Mesenchymal stem cell (in vitro differentiated cells and primary cell): ENCODE measurements around the gene DMD.

Experiments
- DNase-seq: peaks from one replicate; pipeline ENCODE4 v3.0.0-alpha.2; 2013
- H2AFZ ChIP-seq: one replicate; pipeline ENCODE4 v1.6.1; 2013; ENCODE audit warnings: low read depth, mild to moderate bottlenecking, control low read depth, inconsistent platforms, low read length, moderate library complexity
- H2AK5ac ChIP-seq: 2 replicates; pipeline ENCODE4 v1.6.1; 2013; ENCODE audit warnings: low read length, moderate library complexity, mild to moderate bottlenecking, inconsistent platforms; ENCODE audit not compliant: severe bottlenecking
- H2BK120ac ChIP-seq: one replicate; pipeline ENCODE4 v1.6.1; 2013; ENCODE audit warnings: low read depth, mild to moderate bottlenecking, inconsistent platforms, low read length, moderate library complexity
- H2BK12ac ChIP-seq, 2 experiments: one replicate each; pipeline ENCODE4 v1.6.1; 2013; ENCODE audit warnings: inconsistent platforms in 2 of 2, low read length in 2 of 2, mild to moderate bottlenecking in 2 of 2, moderate library complexity in 2 of 2, control low read depth in 1 of 2
- H2BK15ac ChIP-seq: one replicate; pipeline ENCODE4 v1.6.1; 2013; ENCODE audit warnings: mild to moderate bottlenecking, low read depth, inconsistent platforms; ENCODE audit not compliant: poor library complexity, severe bottlenecking
- H2BK5ac ChIP-seq: 2 replicates; pipeline ENCODE4 v1.6.1; 2013; ENCODE audit warnings: low read depth, mild to moderate bottlenecking, low read length, control low read depth, inconsistent platforms; ENCODE audit not compliant: poor library complexity, severe bottlenecking
- H3K14ac ChIP-seq, 2 experiments: one replicate each; pipeline ENCODE4 v1.6.1; 2013; ENCODE audit warnings: inconsistent platforms in 2 of 2, low read length in 2 of 2, control low read depth in 1 of 2, mild to moderate bottlenecking in 1 of 2, moderate library complexity in 1 of 2
- H3K18ac ChIP-seq, 2 experiments: one replicate each; pipeline ENCODE4 v1.6.1; 2013; ENCODE audit warnings: inconsistent platforms in 2 of 2, low read length in 2 of 2, control low read depth in 1 of 2, low read depth in 1 of 2, mild to moderate bottlenecking in 1 of 2
- H3K23ac ChIP-seq, 2 experiments: one replicate each; pipeline ENCODE4 v1.6.1; 2013; ENCODE audit warnings: inconsistent platforms in 2 of 2, low read length in 2 of 2, mild to moderate bottlenecking in 2 of 2, moderate library complexity in 2 of 2, control low read depth in 1 of 2
- H3K27ac ChIP-seq: 2 replicates; pipeline ENCODE4 v1.5.1; 2013; ENCODE audit warnings: mild to moderate bottlenecking, moderate library complexity, low read length, control low read depth, inconsistent platforms; ENCODE audit not compliant: poor library complexity, severe bottlenecking
- H3K27me3 ChIP-seq, 2 experiments: 2 replicates each; pipeline versions ENCODE4 v1.6.1 to v1.7.0; 2013; ENCODE audit warnings: low read length in 2 of 2, mild to moderate bottlenecking in 2 of 2, moderate library complexity in 2 of 2, control low read depth in 1 of 2, inconsistent platforms in 1 of 2; ENCODE audit not compliant: control insufficient read depth in 1 of 2, insufficient read depth in 1 of 2
- H3K36me3 ChIP-seq, 2 experiments: 2 replicates each; pipeline versions ENCODE4 v1.6.1 to v1.7.0; 2013; ENCODE audit warnings: low read length in 2 of 2, control low read depth in 1 of 2, inconsistent platforms in 1 of 2, low read depth in 1 of 2, mild to moderate bottlenecking in 1 of 2; ENCODE audit not compliant: insufficient read depth in 2 of 2, control insufficient read depth in 1 of 2
- H3K4ac ChIP-seq, 2 experiments: one replicate each; pipeline ENCODE4 v1.6.1; 2013; ENCODE audit warnings: inconsistent platforms in 2 of 2, low read length in 2 of 2, mild to moderate bottlenecking in 2 of 2, moderate library complexity in 2 of 2, control low read depth in 1 of 2, low read depth in 1 of 2
- H3K4me1 ChIP-seq: 2 replicates; pipeline ENCODE4 v1.6.1; 2013; ENCODE audit warnings: low read depth, low read length, control low read depth; ENCODE audit not compliant: control insufficient read depth, insufficient read depth
- H3K4me2 ChIP-seq: 2 replicates; pipeline ENCODE4 v1.6.1; 2013; ENCODE audit warnings: low read length, mild to moderate bottlenecking, inconsistent platforms; ENCODE audit not compliant: poor library complexity, severe bottlenecking
- H3K4me3 ChIP-seq, 2 experiments: 2 replicates each; pipeline versions ENCODE4 v1.5.1 to v1.7.0; 2013; ENCODE audit warnings: low read length in 2 of 2, mild to moderate bottlenecking in 2 of 2, control low read depth in 1 of 2, low read depth in 1 of 2; ENCODE audit not compliant: insufficient read depth in 1 of 2
- H3K79me1 ChIP-seq: replicated peaks from 2 replicates; pipeline ENCODE4 v1.6.1; 2013; ENCODE audit warnings: mild to moderate bottlenecking, control low read depth, low read length, inconsistent platforms; ENCODE audit not compliant: poor library complexity, severe bottlenecking
- H3K9ac ChIP-seq: 2 replicates; pipeline ENCODE4 v1.7.0; 2013; ENCODE audit warnings: mild to moderate bottlenecking, low read length, moderate library complexity
- H3K9me3 ChIP-seq: 2 replicates; pipeline ENCODE4 v1.7.0; 2013; ENCODE audit warnings: mild to moderate bottlenecking, low read length; ENCODE audit not compliant: control insufficient read depth
- H4K8ac ChIP-seq: one replicate; pipeline ENCODE4 v1.6.1; 2013; ENCODE audit warnings: inconsistent platforms, mild to moderate bottlenecking, low read length, moderate library complexity
- H4K91ac ChIP-seq: one replicate; pipeline ENCODE4 v1.6.1; 2013; ENCODE audit warnings: mild to moderate bottlenecking, low read length, inconsistent platforms
- WGBS: methylation state at CpG from one replicate; pipeline ENCODE4 v1.1.7; 2013; ENCODE audit warnings: mixed read lengths; 5-methylcytosine and 5-hydroxymethylcytosine counted together

The DMD gene

DNA sequence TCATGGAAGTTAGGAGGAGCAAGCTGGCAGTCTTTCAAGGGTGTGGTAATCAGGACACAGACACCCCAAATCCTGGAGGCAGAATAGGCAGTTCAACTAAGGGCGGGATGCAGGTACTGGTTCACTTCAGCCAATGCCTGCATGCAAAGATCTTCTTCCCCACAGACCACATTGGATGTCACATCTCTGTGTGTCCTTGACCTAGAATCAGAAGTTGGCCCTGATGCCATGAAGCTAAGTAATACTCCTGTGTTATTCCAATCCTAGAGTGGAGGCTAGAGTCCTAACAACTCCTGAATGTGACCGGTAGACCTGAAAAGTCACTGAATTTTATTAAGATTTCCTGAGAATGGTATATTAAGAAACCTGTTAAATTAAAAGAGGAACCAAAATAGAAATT lies 165.5 kb downstream of the DMD start:
- Histone ChIP-seq H3K4me3 (no peak overlapping the region), H3K9ac (no peak overlapping the region), H2BK120ac (no peak overlapping the region), H3K14ac (no peak overlapping the region), H3K4me2 (no peak overlapping the region), H4K91ac (no peak overlapping the region), H3K9me3 (no peaks in the 10 kb centered on the region), H2BK15ac (no peak overlapping the region), H3K4me1 (no peaks in the 10 kb centered on the region), H2AK5ac (no peak overlapping the region), H2BK5ac (no peak overlapping the region), H3K27ac (no peak overlapping the region), H3K23ac (no peak overlapping the region), H3K27me3 (no peaks in the 10 kb centered on the region), H3K36me3 (no peaks in the 10 kb centered on the region), H3K79me1 (no peaks in the 10 kb centered on the region), H2AFZ (no peak overlapping the region), H4K8ac (no peak overlapping the region), H3K18ac (no peak overlapping the region), H3K4ac (no peak overlapping the region), H2BK12ac (no peak overlapping the region)
- WGBS: 100% methylated on average over 1 of the region's 2 CpGs
- no peak for DNase-seq

DNA sequence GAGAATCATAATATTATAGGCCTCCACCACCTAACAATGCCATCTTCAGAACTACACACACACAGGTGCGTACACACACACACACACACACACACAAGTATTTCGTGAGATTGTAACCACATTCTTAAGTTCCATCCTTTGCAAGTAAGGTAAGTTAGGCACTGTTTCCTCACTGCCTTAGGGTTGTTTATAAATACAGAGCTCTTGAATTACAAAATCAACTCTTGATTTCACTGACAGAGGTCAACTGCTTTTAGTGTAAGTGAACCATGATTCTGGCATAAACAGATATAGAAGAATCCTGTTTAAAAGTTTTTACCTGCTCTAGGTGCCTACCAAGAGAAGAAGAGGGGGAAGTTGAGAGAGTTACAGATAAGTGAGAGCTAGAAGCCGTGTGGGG lies 166.1 kb downstream of the DMD start:
- Histone ChIP-seq H2AFZ (no peak overlapping the region), H2BK12ac (no peak overlapping the region), H3K27ac (no peak overlapping the region), H3K4me3 (no peak overlapping the region), H3K4me1 (no peaks in the 10 kb centered on the region), H3K4me2 (no peak overlapping the region), H2BK15ac (no peak overlapping the region), H3K79me1 (no peaks in the 10 kb centered on the region), H3K9me3 (no peaks in the 10 kb centered on the region), H2BK120ac (no peak overlapping the region), H3K27me3 (no peaks in the 10 kb centered on the region), H3K14ac (no peak overlapping the region), H4K8ac (no peak overlapping the region), H3K4ac (no peak overlapping the region), H4K91ac (no peak overlapping the region), H2BK5ac (no peak overlapping the region), H2AK5ac (no peak overlapping the region), H3K18ac (no peak overlapping the region), H3K9ac (no peak overlapping the region), H3K23ac (no peak overlapping the region), H3K36me3 (no peaks in the 10 kb centered on the region)
- DNase-seq: no peak
- WGBS: 80% methylated on average over 1 of the region's 3 CpGs

DNA sequence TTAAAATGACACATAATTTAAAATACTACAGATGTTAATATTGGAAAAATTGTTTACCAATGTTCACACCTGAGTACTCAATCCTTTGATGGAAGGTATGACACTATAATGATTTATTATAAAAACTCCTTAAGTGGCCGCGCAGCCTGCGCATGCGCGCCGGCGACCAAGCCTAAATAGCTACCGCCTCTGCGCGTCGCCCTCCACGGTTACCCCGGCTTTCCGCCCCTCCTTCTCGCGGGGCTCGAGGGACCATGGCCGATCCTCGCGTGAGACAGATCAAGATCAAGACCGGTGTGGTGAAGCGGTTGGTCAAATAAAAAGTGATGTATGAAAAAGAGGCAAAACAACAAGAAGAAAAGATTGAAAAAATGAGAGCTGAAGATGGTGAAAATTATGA lies 170.2 kb downstream of the DMD start:
- Histone ChIP-seq H3K23ac (no peak overlapping the region), H2BK120ac (no peak overlapping the region), H3K4me1 (no peaks in the 10 kb centered on the region), H4K91ac (no peak overlapping the region), H3K14ac (no peak overlapping the region), H3K9ac (no peak overlapping the region), H2BK15ac (no peak overlapping the region), H2BK5ac (no peak overlapping the region), H2AK5ac (no peak overlapping the region), H2AFZ (no peak overlapping the region), H3K4ac (no peak overlapping the region), H3K27ac (no peak overlapping the region), H4K8ac (no peak overlapping the region), H3K27me3 (no peaks in the 10 kb centered on the region), H3K4me2 (no peak overlapping the region), H3K4me3 (no peak overlapping the region), H3K9me3 (no peaks in the 10 kb centered on the region), H3K79me1 (no peaks in the 10 kb centered on the region), H3K36me3 (no peaks in the 10 kb centered on the region), H2BK12ac (no peak overlapping the region), H3K18ac (no peak overlapping the region)
- no peak for DNase-seq
- WGBS: 97% methylated on average over 22 of the region's 22 CpGs

DNA sequence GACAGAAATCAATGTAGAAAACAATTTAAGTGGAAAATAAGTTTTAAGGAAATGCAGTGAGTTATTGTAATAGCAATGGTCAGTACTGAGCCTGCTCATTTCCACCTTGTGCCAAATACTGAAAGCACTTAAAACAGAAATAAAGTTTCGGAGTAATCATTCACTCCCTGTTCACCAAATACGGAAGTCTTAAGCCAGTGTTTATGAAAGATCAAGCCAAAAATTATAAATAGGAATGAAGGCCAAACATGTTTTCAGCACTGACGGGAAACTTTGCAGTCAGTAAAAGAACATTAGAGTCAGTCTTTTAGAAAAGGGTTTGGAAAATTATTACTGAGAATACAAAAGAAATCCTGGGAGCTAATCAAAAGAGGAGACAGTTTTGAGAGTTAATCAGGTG lies 178.6 kb downstream of the DMD start:
- H3K79me1 ChIP-seq: no peaks in the 10 kb centered on the region
- no peak overlapping the region for H3K4ac ChIP-seq
- DNase-seq: no peak
- H2BK5ac ChIP-seq: no peak overlapping the region
- H3K27me3 ChIP-seq: peaks cover 0 to 3% of the 10 kb centered on the region in 2 experiments
- H3K18ac ChIP-seq: no peak overlapping the region
- no peaks in the 10 kb centered on the region for H3K36me3 ChIP-seq
- H3K27ac ChIP-seq: no peak overlapping the region
- WGBS: 90% methylated on average over 2 of the region's 3 CpGs
- no peak overlapping the region for H3K4me3 ChIP-seq
- no peak overlapping the region for H3K9ac ChIP-seq
- H3K23ac ChIP-seq: no peak overlapping the region
- no peak overlapping the region for H3K14ac ChIP-seq
- H3K9me3 ChIP-seq: no peaks in the 10 kb centered on the region
- no peak overlapping the region for H2BK120ac ChIP-seq
- H4K91ac ChIP-seq: no peak overlapping the region
- H3K4me2 ChIP-seq: no peak overlapping the region
- H2BK12ac ChIP-seq: no peak overlapping the region
- H3K4me1 ChIP-seq: no peaks in the 10 kb centered on the region
- no peak overlapping the region for H2BK15ac ChIP-seq
- H2AFZ ChIP-seq: no peak overlapping the region
- H2AK5ac ChIP-seq: no peak overlapping the region
- no peak overlapping the region for H4K8ac ChIP-seq
